DOHH2 (cell line): ENCODE results near the gene TNFRSF12A.

Experiments used
- EZH2phosphoT487 ChIP-seq: fragments of 200-600 bp; sonication (generic); IDR thresholded peaks from 2 replicates; pipeline ENCODE4 v1.6.1; 2017; ENCODE audit warnings: borderline replicate concordance, mild to moderate bottlenecking, antibody characterized with exemption, low read length, moderate library complexity, mixed read lengths
- TF ChIP-seq, protein P1 (sequence below): fragments of 200-600 bp; sonication (generic); IDR thresholded peaks from one replicate; pipeline ENCODE4 v1.5.1; 2014; ENCODE audit warnings: antibody characterized with exemption, mild to moderate bottlenecking, low read depth, low read length; ENCODE audit not compliant: poor library complexity, severe bottlenecking

DNA sequence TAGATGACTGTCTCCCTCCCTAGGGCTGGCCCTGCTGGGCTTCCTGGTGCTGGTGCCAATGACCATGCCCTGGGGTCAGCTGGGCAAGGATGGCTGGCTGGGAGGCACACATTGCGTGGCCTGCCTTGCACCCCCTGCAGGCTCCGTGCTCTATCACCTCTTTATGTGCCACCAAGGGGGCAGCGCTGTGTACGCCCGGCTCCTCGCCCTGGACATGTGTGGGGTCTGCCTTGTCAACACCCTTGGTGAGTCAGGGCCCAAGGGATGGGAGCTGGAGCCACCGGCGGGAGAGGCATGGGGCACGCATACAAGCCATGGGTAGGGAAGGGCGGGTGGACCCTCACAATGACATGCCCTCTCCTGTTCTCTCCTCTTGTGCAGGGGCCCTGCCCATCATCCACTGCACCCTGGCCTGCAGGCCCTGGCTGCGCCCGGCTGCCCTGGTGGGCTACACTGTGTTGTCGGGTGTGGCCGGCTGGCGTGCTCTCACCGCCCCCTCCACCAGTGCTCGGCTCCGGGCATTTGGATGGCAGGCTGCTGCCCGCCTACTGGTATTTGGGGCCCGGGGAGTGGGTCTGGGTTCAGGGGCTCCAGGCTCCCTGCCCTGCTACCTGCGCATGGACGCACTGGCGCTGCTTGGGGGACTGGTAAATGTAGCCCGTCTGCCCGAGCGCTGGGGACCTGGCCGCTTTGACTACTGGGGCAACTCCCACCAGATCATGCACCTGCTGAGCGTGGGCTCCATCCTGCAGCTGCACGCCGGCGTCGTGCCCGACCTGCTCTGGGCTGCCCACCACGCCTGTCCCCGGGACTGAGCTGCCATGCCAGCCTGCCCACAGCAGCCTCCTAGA lies 48.8 kb upstream of the TNFRSF12A start:
- TF ChIP-seq, protein P1, sequence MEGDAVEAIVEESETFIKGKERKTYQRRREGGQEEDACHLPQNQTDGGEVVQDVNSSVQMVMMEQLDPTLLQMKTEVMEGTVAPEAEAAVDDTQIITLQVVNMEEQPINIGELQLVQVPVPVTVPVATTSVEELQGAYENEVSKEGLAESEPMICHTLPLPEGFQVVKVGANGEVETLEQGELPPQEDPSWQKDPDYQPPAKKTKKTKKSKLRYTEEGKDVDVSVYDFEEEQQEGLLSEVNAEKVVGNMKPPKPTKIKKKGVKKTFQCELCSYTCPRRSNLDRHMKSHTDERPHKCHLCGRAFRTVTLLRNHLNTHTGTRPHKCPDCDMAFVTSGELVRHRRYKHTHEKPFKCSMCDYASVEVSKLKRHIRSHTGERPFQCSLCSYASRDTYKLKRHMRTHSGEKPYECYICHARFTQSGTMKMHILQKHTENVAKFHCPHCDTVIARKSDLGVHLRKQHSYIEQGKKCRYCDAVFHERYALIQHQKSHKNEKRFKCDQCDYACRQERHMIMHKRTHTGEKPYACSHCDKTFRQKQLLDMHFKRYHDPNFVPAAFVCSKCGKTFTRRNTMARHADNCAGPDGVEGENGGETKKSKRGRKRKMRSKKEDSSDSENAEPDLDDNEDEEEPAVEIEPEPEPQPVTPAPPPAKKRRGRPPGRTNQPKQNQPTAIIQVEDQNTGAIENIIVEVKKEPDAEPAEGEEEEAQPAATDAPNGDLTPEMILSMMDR = peak; percentile 57
- no peak for TF ChIP-seq EZH2phosphoT487
